ENCODE data around the gene RAB22A. TPM values are rescaled to one million over a fixed set of nuclear protein-coding genes. Genes with fewer than 3 reads are reported as not detected.

RAB22A gene
- total RNA-seq, 1 donor from 2014 or later = 17.7 TPM

DNA sequence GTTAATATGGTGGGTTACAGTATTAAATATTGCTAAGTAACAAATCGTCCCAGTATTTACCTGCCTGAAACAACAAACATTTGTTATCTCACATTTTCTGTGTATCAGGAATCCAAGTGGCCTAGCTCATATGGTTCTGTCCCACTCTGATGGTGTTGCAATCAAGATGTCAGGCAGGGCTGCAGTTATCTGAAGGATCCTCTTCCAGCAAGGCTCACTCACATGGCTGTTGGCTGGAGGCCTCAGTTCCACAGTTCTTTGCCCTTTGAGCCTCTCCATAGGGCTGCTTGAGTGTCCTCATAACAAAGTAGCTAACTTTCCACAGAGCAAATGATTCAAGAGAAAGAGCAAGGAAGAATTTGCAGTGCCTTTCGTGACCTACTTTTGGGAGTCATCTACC, 17.7 kb downstream of the RAB22A start:
- Mint-ChIP-seq H3K36me3 (peaks cover 21% of the 10 kb centered on the region), H3K27me3 (no peaks in the 10 kb centered on the region), H3K9me3 (no peaks in the 10 kb centered on the region), H3K4me1 (ENCODE audit: unreplicated experiment) (peaks cover 8% of the 10 kb centered on the region), H3K27ac (no peak overlapping the region), H3K4me3 (no peak overlapping the region)
- DNase-seq (ENCODE audit: extremely low spot score, unreplicated experiment) = no peak
- TF ChIP-seq, protein P1, sequence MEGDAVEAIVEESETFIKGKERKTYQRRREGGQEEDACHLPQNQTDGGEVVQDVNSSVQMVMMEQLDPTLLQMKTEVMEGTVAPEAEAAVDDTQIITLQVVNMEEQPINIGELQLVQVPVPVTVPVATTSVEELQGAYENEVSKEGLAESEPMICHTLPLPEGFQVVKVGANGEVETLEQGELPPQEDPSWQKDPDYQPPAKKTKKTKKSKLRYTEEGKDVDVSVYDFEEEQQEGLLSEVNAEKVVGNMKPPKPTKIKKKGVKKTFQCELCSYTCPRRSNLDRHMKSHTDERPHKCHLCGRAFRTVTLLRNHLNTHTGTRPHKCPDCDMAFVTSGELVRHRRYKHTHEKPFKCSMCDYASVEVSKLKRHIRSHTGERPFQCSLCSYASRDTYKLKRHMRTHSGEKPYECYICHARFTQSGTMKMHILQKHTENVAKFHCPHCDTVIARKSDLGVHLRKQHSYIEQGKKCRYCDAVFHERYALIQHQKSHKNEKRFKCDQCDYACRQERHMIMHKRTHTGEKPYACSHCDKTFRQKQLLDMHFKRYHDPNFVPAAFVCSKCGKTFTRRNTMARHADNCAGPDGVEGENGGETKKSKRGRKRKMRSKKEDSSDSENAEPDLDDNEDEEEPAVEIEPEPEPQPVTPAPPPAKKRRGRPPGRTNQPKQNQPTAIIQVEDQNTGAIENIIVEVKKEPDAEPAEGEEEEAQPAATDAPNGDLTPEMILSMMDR (conservative IDR thresholded peaks at IDR 0.05) = no peak

DNA sequence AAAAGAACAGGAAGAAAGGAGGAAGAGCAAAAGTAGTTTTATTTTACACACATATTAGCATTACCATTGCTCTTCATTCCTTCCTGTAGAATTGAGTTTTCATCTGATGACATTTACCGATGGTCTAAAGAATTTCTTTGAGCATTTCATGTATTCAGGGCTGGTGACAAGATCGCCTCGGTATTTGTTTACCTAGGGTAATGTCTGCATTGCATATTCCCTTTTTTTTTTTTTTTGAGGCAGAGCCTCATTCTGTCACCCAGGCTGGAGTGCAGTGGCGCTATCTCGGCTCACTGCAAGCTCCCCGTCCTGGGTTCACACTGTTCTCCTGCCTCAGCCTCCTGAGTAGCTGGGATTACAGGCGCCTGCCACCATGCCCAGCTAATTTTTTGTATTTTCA, 19.3 kb downstream of the RAB22A start:
- Mint-ChIP-seq H3K27me3 (no peaks in the 10 kb centered on the region), H3K27ac (peak overlapping the region; percentile 20), H3K4me3 (no peak overlapping the region), H3K9me3 (no peaks in the 10 kb centered on the region), H3K4me1 (ENCODE audit: unreplicated experiment) (peaks cover 8% of the 10 kb centered on the region), H3K36me3 (peaks cover 21% of the 10 kb centered on the region)
- TF ChIP-seq, protein P1 (conservative IDR thresholded peaks at IDR 0.05) = no peak
- DNase-seq (ENCODE audit: extremely low spot score, unreplicated experiment) = no peak

DNA sequence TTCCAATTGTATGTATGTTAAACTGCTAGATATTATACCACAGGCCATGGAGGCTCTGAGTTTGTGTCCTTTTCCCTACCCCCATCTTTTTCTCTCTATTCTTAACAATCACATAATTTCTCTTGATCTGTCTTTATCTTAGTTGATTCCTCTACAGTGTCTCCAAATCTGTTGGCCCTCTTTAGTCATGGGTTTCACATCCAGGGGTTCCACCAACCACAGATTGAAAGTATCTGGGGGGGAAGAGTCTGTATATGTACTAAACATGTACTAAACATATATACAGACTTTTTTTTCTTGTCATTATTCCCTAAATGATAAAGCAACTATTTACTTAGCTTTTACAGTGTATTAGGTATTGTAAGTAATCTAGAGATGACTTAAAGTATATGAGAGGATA, 20.2 kb downstream of the RAB22A start:
- no peaks in the 10 kb centered on the region for H3K9me3 Mint-ChIP-seq
- H3K4me1 Mint-ChIP-seq (ENCODE audit: unreplicated experiment) = peaks cover 8% of the 10 kb centered on the region
- TF ChIP-seq, protein P1 (conservative IDR thresholded peaks at IDR 0.05) = no peak
- DNase-seq (ENCODE audit: extremely low spot score, unreplicated experiment) = no peak
- H3K27me3 Mint-ChIP-seq = no peaks in the 10 kb centered on the region
- H3K27ac Mint-ChIP-seq = no peak overlapping the region
- H3K36me3 Mint-ChIP-seq = peaks cover 16% of the 10 kb centered on the region
- no peak overlapping the region for H3K4me3 Mint-ChIP-seq

DNA sequence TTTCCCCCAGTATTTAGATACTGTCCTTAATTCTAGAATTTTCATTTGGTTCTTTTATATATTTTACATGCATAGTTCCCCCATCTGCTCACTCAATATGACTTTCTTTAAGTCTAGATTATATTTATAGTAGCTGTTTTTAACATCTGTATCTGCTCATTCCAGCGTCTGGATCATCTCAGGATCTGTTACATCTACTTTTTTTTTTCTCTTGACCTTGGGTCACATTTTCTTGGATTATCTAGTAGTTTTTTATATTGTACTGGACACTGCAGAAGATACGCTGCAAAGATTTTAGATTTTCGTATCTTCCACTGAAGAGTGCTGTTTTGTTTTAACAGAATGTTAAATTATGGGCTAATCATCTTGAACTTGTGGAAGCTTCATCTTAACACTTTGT, 20.7 kb downstream of the RAB22A start:
- Mint-ChIP-seq H3K4me1 (ENCODE audit: unreplicated experiment) (peaks cover 8% of the 10 kb centered on the region), H3K27ac (no peak overlapping the region), H3K4me3 (no peak overlapping the region), H3K9me3 (no peaks in the 10 kb centered on the region), H3K36me3 (peaks cover 16% of the 10 kb centered on the region), H3K27me3 (no peaks in the 10 kb centered on the region)
- DNase-seq (ENCODE audit: extremely low spot score, unreplicated experiment) = no peak
- TF ChIP-seq, protein P1 (conservative IDR thresholded peaks at IDR 0.05) = no peak

DNA sequence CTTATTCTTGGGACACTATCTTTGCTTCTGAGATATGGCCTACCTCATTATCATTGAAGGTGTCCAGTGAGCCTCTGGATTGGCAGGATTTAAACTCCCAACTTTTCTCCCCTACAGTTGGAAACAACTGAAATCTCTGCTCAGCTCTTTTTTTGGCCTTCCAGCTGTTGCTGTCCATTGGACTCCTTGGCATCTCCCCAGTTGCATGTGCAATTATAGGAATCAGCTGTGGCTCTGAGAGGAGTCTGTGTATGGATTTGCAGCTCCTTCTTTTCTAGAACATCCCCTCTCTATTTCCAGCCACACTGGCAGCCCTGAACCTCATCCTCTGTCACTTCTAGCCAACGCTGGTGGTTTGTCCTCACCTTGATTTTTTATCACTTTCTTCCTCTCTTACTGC, 21.2 kb downstream of the RAB22A start:
- Mint-ChIP-seq H3K4me1 (ENCODE audit: unreplicated experiment) (peaks cover 8% of the 10 kb centered on the region), H3K4me3 (no peak overlapping the region), H3K36me3 (peaks cover 13% of the 10 kb centered on the region), H3K27ac (no peak overlapping the region), H3K9me3 (no peaks in the 10 kb centered on the region), H3K27me3 (no peaks in the 10 kb centered on the region)
- TF ChIP-seq, protein P1 (conservative IDR thresholded peaks at IDR 0.05) = no peak
- DNase-seq (ENCODE audit: extremely low spot score, unreplicated experiment) = no peak

DNA sequence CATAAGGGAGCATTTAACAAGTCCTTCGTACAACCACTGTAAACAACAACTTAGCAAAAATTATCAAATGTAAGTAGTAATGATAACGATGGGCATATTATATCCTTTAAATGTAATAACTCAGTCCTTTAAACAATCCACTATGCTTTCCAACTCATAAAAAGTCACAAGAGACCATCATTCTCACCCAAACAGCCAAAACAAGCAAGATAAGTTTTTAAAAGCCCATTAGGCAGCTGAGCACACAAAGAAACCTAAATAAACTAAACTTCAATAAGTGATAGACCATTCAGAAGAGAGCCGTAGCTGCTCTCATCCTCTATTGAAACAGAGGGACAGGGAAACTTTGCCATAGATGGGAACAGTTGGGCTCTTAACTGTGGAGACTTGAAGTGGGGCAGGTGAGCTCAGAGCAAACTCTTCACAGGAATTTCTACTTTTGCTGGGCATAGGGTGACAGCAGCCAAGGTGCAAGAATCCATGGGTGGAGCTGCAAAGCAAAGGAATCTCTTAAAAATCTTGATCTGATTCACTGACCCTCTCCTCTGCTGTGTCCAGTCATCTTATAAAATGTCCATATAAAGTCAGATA, 22.5 kb downstream of the RAB22A start:
- Mint-ChIP-seq H3K27ac (no peak overlapping the region), H3K27me3 (no peaks in the 10 kb centered on the region), H3K4me3 (no peak overlapping the region), H3K36me3 (peaks cover 7% of the 10 kb centered on the region), H3K4me1 (ENCODE audit: unreplicated experiment) (peaks cover 8% of the 10 kb centered on the region), H3K9me3 (no peaks in the 10 kb centered on the region)
- no peak for DNase-seq (ENCODE audit: extremely low spot score, unreplicated experiment)
- TF ChIP-seq, protein P1 (conservative IDR thresholded peaks at IDR 0.05) = no peak
